ENCODE measurements around the gene PLD5.

Gene PLD5

GRCh38 chr1:242524571-242525359 lies at the start of gene PLD5:
PLD5 (minus strand) TSS chr1:242524697.
- DNase-seq = no peak

- DNase-seq = no peak
Observed at GRCh38 chr1:242569867-242570266, 45.4 kb upstream of the PLD5 start.

- DNase-seq = no peak
Observed at GRCh38 chr1:242568666-242569065, 44.2 kb upstream of the PLD5 start.

- no peak for DNase-seq
Observed at GRCh38 chr1:242567596-242567995, 43.1 kb upstream of the PLD5 start.

GRCh38 chr1:242556759-242557158 lies 32.3 kb upstream of the PLD5 start:
- no peak for DNase-seq

- no peak for DNase-seq
Observed at GRCh38 chr1:242556276-242556675, 31.8 kb upstream of the PLD5 start.

GRCh38 chr1:242554577-242554976 lies 30.1 kb upstream of the PLD5 start:
- DNase-seq = no peak

- DNase-seq = no peak
Observed at GRCh38 chr1:242546849-242547729, 22.6 kb upstream of the PLD5 start.

- DNase-seq = no peak
Observed at GRCh38 chr1:242546441-242546840, 21.9 kb upstream of the PLD5 start.

GRCh38 chr1:242544071-242544470 lies 19.6 kb upstream of the PLD5 start:
- DNase-seq = no peak

GRCh38 chr1:242542271-242542670 lies 17.8 kb upstream of the PLD5 start:
- no peak for DNase-seq

GRCh38 chr1:242535986-242536385 lies 11.5 kb upstream of the PLD5 start:
- no peak for DNase-seq

GRCh38 chr1:242534753-242535152 lies 10.3 kb upstream of the PLD5 start:
- no peak for DNase-seq

GRCh38 chr1:242530761-242531160 lies 6.3 kb upstream of the PLD5 start:
- DNase-seq = no peak

GRCh38 chr1:242525769-242526168 lies 1.3 kb upstream of the PLD5 start:
- DNase-seq = no peak

GRCh38 chr1:242525360-242525722 lies 844 bp upstream of the PLD5 start:
- no peak for DNase-seq

- DNase-seq = no peak
Observed at GRCh38 chr1:242523719-242524570, 552 bp downstream of the PLD5 start.

- DNase-seq = no peak
Observed at GRCh38 chr1:242522996-242523718, 1.3 kb downstream of the PLD5 start.

- no peak for DNase-seq
Observed at GRCh38 chr1:242522304-242522945, 2.1 kb downstream of the PLD5 start.

GRCh38 chr1:242515555-242515954 lies 8.9 kb downstream of the PLD5 start:
- DNase-seq = no peak

- DNase-seq = no peak
Observed at GRCh38 chr1:242506724-242507123, 17.8 kb downstream of the PLD5 start.

- DNase-seq = no peak
Observed at GRCh38 chr1:242489545-242489944, 35.0 kb downstream of the PLD5 start.

All from NCI-H2029 treated with DMSO at 0.1 percent for 48 hours (cell line).